GM21381 (cell line): Measurements from ENCODE around the gene SULT1A1.
"Not testable (repeated sequence)": the region's sequence is repeated elsewhere in the genome, so short reads cannot be mapped to it uniquely, and the experiment has no call there.

Source experiments
- ATAC-seq: cut with Tn5 transposase; IDR thresholded peaks from one replicate; pipeline ENCODE4 v1.9.1; 2021; ENCODE audit warnings: mild to moderate bottlenecking, moderate library complexity; ENCODE audit not compliant: unreplicated experiment

The SULT1A1 gene

DNA sequence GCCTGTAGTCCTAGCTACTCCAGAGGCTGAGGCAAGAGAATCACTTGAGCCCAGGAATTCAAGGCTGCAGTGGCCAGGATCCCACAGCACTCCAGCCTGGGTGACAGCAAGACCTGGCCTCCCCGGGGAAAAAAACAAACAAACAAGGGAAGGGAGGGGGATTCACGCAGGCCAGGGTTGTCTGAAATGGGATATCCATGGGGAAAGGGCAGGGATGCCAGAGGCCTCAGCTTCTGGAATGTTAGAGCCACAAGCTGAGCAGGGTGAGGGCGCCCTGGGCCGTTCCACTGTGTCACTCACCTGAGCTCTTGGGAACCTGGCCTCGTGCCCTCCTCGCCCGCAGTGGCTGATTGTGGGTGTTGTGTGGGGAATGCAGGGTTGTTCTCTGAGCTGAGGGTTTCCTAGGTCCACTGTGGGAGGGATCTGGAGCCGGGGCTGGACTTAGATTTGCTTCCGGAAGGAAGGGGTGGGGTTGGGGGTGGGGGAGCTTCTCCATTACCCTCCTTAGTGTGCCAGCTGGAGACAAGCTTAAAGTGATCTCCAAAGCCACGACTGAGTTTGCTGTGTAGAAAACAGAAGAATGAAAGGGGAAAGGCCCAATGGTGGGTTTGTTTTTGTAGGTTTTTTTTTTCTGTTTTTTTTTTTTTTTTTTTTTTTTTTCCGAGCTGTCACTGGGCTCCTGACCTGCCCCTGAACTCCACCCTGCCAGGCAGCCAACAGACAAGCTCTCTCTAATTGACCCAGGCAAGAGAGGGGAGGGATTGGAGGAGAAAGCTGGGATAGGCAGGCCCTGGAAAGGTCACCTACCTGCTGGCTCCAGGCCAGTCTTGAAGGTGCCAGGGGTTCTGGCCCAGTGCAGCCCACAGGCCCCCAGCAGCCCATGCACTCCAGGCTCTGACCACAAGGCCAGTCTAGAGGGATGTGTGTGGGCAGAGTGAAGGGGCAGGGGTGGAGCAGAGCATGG lies at the start of gene SULT1A1:
SULT1A1 (minus strand) TSS at position 414 of the 964 bp plus-strand sequence. CDS start 1,189 bp downstream, outside the sequence.
- no peak for ATAC-seq

DNA sequence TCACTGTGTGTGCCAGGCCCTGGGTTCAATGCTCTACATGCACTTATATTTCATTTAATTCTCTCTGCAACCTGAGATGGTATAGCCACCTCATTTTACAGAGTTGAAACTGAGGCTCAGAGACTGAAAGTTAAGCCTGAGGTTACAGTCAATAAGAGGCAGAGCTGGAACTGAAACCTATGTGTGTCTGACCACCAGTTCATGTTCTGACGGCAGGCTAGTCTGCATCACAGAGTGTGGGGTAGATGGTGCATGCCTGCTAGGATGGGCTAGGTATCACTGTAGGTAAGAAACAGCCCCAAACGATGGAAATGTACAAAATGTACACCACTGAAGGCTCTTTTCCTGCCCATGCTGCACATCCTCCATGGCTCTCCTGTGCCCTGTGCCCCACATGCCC lies 30.1 kb upstream of the SULT1A1 start:
- not testable (repeated sequence) for ATAC-seq

DNA sequence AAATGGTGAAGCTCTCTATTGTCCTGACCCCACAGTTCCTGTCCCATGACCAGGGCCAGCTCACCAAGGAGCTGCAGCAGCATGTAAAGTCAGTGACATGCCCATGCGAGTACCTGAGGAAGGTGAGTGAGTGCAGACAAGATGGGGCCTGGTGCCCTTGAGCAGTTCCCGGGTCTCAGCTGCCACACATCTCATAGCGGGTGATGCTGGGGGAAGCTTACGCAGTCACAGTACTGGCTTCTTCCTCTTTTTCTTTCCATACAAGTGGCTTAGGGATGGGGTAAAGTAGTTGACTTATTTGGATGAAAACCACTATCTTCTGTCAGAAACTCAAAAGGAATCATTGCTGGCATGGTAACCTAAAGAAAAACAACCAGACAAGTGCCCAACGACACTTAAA lies 28.5 kb upstream of the SULT1A1 start:
- ATAC-seq, result not testable (repeated sequence)

DNA sequence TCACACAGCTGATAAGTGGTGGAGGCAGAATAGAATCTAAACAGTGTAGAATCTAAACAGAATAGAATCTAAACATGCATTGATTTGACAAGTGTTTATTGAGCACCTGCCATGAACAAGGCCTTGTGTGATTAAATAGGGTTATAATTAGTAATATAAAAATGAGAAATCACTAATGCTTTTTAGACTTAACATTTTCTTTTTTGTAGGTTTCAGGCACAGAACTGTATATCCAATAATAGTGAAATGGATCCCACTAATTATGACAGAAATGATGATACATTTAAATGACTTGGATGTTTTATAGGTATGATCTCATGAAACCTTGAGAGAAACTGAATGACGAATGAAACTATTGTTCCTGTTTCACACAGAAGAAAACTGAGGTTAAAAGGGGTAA lies 27.9 kb upstream of the SULT1A1 start, which contains the start of gene NPIPB8:
NPIPB8 (plus strand) TSS at position 301 of the 400 bp plus-strand sequence. CDS start 296 bp downstream, outside the sequence.
- not testable (repeated sequence) for ATAC-seq

DNA sequence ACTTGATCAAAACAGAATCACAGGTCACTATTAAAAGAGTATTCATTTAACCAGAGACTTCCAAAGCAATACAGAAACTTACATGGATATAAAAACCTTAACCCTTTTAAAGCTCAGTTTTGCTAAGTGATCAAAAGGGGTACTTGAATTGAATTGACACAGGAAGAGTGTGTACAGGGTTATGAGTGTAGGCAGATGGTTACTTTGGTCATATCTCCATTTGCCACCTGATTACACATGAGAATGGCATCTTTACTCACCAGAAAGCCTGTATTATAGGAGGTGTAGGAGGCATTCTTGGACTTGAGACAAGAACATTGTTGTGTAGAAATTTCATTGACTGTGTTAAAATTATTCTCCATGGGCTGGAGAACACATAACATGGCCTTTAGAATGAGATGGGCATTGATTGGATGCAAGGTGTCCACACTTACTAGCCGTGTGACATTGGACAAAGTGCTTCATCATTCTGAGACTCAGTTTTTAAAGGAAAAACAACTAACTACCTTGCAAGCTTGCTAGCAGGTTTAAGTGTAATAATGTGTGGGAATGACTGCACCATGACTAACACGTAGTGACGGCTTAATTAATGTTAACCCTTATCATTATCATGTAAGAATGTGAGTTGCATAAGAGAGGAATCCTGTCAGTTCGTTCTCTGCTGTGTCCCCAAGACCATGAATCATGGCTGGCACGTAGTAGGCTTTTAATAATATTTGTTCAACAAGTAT lies 26.4 kb upstream of the SULT1A1 start:
- not testable (repeated sequence) for ATAC-seq

DNA sequence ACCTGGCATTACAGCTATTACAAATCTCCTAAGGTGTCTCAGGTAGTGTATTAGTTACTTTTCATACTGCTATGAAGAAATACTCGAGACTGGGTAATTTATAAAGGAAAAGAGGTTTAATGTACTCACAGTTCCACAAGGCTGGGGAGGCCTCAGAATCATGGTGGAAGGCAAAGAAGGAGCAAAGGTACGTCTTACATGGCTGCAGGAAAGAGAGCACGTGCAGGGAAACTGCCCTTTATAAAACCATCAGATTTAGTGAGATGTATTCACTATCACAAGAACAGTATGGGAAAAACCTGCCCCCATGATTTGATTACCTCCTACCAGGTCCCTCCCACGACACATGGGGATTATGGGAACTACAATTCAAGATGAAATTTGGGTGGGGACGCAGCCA lies 21.1 kb upstream of the SULT1A1 start:
- ATAC-seq, result not testable (repeated sequence)

DNA sequence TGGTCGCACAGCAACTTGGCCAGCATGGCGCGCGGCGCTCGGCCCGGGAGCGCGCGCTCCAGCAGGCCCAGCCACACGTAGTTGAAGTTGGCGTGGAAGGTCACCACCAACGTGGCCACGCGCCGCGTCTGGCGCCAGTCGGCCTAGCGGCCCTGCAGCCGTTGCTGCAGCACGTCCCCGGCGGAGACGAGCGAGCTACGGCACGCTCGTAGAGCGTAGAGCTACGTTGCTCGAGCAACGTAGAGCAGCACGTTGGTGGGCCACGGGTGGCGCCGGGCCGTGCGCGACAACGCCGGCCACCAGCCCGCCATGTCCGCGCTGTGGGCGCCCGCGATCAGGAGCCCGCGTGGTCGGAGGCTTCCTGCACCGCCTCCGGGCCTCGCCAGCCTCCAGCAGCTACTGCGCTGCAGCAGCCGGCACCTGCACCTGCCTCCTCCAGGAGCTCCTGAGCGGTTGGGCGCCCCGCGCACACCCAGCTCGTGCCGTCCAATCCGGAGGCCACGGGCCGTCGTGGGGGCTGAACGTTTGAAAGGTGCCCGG lies 13.4 kb upstream of the SULT1A1 start:
- no peak for ATAC-seq

DNA sequence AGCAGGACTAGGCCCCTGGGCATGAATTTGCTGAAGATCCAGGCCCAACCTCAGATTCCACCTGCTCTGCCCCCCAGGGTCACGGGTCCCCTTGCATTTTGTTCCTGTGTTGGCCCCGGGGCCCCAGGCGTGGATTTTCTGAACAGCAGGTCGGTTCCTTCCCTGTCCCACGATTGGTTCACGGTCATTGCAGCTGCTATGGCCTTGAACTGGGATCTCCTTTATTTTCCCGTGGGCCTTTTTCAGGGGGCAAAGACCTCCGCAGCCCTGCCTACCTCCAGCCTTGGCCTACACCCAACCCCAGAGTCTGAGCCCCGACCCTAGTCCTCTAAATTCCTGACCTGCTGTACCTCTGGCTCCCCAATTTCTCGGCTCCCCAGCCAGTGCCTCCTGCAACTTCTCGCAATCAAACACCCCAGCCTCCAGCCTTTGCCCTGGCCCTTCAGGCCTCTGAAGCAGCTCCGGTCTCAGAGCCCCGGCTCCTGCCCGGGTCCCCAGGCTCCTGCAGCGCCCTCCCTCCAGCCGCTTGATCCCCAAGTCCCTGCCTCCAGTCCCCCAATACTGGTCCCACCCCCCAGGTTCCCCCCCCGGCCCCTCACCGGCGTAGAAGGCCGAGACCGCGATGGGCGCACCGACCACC lies 12.8 kb upstream of the SULT1A1 start:
- not testable (repeated sequence) for ATAC-seq

DNA sequence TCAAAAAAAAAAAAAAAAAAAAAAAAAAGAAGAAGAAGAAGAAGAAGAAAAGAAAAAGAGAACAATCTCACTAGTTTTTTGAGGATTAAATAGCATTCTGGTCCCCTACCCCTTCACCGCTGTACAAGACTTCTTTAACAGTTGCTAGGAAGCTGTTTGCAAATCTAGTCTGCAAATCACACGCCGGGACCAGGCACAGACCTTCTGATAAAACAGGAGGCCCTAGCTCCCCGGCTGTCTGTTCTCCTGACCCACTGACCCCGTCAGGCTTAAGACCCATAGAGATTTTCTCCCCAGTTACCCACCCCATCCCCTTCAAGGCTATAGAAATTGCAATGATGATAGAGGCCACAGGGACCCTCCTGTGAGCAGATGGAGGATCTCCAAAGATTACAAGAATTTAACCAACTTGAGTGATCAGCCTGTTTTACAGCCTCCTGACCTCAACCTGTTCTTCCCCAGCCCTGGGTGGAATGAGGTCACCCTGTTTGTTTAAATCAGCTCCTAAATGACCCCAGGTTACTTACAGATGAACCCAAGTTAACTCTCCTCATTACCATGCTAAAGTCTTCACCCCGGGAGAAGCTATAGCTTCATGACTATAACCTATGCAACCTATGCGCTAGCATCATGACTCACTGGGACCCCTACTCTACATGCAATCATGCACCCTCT lies 11.8 kb upstream of the SULT1A1 start:
- ATAC-seq, result no peak

DNA sequence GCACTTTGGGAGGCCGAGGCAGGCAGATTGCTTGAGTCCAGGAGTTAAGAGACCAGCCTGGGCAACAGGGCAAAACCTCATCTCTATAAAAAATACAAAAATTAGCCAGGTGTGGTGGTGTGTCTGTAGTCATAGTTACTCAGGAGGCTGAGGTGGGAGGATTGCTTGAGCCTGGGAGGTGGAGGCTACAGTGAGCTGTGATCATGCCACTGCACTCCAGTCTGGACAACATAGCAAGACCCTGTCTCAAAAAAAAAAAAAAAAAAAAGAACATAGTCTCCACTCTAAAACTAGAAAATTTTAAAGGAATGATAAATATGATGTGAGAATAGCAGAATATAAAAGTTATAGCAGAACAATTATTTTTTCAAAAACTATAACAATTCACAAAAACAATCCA lies 10.5 kb upstream of the SULT1A1 start:
- ATAC-seq, result not testable (repeated sequence)

DNA sequence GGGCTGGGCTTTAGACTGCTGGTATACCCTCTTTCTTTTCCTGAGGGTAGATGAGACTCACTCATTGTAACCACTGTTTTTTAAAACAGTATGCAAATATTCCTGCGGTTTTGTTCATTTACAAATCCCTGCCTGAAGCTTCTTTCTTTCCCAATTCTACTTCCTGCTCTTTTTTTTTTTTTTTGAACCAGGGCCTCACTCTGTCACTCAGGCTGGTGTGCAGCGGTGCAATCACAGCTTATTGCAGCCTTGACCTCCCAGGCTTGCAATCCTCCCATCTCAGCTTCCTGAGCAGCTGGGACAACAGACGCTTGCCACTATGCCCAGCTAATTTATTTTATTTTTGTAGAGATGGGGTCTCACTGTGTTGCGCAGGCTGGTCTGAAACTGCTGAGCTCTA lies 8.0 kb upstream of the SULT1A1 start:
- ATAC-seq, result no peak

DNA sequence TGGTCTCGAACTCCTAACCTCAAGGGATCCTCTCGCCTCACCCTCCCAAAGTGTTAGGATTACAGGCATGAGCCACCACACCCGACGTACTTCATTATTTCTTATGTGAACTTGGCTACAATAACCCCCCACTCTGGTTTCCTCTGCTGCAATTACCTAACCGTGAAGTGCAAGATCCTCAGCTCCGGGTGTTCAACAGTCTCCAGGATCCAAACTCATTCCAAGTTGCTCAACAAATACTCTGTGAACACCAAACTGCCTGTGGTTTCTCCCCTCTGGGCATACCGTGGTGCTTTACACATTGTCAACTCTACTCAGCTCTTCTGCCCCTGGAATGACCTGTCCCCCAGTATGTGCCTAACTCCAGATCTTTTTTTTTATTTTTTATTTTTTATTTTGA lies 6.8 kb upstream of the SULT1A1 start:
- no peak for ATAC-seq

DNA sequence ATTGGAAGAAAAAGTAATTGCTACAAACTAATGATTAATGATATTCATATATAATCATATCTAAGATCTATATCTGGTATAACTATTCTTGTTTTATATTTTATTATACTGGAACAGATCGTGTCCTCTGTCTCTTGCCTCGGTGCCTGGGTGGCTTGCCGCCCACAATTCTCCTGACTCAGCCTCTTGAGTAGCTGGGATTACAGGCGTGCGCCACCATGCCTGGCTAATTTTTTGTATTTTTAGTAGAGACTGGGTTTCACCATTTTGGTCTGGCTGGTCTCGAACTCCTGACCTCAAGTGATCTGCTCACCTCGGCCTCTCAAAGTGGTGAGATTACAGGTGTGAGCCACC lies 6.4 kb upstream of the SULT1A1 start:
- not testable (repeated sequence) for ATAC-seq

DNA sequence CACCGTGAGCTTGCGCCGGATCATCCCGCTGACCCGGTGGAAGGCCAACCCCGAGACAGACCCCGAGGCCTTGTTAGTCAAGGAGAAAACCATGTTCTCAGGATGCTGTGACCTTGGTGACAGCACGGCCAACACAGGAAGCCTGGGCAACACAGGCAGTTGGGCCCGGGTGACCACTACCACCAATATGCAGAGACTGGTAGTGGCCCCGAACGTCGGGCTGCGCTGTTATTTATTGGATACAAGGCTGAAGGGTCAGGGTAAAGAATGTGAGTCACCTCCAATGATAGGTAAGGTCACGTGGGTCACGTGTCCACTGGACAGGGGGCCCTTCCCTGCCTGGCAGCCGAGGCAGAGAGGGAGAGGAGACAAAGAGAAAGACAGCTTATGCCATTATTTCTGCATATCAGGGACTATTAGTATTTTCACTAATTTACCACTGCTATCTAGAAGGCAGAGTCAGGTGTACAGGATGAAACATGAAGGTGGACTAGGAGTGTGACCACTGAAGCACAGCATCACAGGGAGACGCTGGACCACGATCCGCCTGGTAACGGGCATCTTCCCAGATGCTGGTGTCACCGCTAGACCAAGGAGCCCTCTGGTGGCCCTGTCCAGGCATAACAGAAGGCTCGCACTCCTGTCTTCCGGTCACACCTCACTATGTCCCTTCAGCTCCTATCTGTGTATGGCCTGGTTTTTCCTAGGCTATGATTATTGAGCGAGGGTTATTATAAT lies 5.8 kb upstream of the SULT1A1 start:
- ATAC-seq, result not testable (repeated sequence)

DNA sequence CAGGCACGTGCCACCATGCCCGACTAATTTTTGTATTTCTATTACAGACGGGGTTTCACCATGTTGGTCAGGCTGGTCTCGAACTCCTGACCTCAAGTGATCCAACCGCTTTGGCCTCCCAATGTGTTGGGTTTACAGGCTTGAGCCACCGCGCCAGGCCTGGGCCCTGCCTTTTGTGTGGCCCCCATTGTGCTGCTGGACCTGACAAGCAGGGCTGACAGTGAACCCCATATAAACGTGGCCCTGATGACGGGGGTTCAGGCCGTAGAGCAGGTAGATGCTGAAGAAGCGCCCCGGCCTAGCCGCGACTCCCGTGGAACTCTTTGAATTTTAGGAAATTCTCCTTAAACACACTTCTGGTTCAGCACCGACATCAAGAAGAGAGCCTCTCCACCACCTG lies 4.7 kb upstream of the SULT1A1 start:
- not testable (repeated sequence) for ATAC-seq

DNA sequence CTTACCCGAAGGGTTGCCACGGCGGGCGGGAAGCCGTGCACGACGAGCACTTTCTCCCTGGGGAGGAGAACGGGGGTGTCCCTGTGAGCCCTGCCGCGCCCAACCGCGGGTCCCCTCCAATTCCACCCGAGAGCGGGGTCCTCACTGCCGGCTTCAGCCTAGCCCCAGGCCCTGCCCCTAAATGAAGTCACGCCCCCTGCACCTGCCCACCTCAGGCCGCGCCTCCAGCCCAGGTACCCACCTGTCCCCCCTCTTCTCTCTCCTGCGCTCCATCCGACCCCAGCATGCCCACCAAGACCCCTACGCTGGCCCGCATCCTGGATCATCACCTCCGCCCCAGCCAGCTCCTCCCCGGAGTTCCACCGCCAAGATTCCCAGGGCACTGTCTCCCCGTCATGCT lies 4.1 kb upstream of the SULT1A1 start:
- ATAC-seq, result not testable (repeated sequence)

DNA sequence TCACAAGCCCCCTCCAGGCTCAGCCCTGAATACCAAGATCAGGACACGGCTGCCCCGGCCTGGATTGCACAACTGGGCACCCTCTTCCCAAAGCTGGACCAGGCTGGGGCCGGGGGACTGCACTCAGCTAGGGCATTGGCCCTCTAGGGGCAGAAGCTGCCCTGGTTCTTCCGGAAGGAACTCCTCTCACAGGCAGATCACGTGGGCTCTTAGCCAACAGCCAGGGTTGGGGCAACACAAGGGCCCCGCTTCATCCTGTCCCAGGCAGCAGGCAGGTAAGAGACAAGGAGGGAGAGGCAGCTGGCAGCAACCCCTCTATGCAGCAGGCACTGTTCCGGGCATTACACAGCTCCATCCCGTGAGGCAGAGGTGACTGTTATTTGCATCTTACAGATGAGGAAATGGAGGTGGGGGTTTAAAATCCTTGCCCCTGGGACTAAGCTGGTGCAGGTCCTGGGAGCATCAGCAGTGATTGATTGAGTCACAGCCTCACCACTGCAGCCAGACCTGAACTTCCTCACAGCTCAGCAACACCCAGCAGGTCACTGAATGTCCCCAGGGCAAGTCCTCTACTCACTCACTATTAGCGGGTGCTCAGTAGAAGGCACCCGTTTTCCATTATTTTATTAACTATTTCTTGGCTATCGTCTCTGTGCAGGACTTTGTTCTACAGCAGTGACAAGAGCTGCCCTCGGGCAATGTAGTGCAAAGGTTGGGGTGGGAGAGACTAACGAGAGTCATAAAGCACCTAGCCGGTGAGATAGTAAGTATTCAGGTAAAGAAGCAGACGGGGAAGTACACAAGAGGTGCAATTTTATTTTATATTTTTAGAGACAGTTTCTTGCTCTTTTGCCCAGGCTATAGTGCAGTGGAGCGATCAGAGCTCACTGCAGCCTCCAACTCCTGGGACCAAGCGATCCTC lies 2.8 kb upstream of the SULT1A1 start:
- not testable (repeated sequence) for ATAC-seq

DNA sequence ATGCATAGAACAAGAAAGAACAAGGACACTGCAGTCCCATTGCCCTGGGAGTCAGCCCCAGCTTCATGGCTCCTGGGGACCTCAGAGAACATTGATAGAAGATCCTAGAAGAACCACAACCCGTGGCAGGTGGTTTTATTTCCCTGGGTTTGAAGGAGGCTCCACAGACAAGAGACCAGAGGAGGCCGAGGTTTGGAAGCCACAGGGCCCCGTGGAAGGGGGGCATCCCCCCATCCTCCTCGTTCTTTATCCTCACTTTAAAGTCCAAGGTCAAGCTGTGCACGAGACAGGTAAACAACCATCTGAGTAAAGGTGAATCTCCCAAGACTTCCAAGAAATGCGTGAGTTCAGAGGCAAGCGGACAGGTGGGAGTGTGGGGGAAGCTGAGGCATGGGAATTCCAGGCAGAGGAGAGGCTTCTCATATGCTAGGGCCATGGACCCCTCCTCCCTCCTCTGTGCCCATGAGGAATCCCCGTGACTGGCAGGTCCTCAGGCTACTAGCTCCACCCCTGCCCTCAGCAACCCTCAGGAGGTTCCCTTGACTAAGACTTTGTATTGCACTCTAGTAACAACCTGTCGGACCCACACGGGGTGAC lies 849 bp upstream of the SULT1A1 start:
- no peak for ATAC-seq
